GM19395 (cell line): Measurements from ENCODE around the gene HDAC4.

Source experiments
- ATAC-seq: cut with Tn5 transposase; IDR thresholded peaks from one replicate; pipeline ENCODE4 v1.9.1; 2021; ENCODE audit warnings: mild to moderate bottlenecking, moderate library complexity; ENCODE audit not compliant: unreplicated experiment

The HDAC4 gene

DNA sequence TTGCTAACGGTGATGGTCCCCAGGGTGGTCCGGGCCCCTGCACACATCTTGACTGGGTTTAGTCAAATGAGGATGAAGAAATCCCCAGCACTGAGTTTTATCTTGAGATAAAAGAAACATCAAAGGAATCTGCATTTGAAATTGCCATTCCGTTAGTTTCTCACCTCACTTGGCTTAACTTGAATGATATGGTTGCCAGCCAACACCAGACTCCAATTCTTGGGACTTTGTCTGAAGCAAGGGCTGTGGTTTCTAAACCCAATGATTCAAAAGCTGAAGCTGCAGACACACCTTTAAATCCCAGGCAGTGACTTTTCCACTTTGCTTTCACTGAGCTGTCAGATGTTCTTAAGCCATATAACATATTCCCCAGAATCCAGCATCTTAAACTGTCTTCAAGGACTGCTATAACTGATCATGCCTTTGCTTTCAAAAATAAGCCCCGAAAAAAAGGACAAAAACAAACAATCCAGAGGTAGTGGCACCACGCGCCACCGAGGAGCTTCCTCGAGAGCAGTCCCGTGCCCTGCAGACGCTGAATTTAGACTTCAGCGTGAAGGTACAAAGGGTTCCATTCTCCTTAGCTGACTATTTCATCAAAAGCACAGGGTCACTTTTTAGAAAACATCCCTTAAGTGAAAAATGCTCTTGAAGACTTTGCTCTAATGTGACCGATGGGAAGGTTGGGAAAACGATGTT lies 189.3 kb downstream of the HDAC4 start:
- ATAC-seq = no peak

DNA sequence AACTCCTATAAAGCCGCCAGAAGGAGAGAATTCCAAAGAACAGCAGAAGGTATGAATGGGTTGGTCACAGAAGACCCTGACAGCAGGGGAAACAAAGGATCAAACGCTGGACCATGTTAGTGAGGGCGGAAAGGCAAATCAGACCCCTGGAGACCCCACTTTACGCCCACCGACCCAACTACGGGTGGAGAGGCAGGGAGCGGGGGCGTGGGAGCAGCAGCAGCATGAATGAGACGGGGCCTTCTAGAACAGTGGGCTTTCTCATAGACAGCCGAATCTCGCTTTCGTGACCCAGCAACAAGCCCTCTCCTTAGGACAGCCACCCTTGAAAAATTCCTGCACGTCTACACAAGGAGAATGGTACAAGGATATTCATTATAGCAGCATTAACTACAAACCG lies 191.0 kb downstream of the HDAC4 start:
- no peak for ATAC-seq

DNA sequence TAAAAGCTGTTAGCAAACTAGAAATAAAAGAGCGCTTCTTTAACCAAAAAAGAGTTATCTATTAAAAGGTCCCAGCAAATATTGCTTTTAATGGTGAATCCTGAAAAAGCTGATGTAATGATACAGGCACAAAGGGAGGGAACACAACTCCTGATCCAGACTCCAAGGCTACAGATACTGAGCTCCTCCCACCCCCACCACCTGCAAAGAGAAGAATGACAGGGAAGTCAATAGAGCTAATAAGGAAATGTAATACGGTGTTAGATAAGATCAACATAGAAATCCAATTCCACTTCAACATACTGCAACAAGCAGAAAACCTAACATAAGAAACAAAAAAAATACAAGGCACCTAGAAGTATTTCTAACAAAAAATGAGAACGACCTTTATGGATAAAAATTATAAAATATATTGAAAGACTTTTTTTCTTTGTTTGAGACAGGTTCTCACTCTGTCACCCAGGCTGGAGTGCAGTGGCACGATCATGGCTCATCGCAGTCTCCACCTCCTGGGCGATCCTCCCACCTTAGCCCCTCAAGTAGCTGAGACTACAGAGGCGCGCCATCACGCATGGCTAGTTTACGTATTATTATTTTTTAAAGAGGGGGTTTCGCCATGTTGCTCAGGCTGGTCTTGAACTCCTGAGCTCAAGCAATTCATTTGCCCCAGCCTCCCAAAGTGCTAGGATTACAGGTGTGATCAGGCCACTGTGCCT lies 192.2 kb downstream of the HDAC4 start:
- ATAC-seq = no peak

DNA sequence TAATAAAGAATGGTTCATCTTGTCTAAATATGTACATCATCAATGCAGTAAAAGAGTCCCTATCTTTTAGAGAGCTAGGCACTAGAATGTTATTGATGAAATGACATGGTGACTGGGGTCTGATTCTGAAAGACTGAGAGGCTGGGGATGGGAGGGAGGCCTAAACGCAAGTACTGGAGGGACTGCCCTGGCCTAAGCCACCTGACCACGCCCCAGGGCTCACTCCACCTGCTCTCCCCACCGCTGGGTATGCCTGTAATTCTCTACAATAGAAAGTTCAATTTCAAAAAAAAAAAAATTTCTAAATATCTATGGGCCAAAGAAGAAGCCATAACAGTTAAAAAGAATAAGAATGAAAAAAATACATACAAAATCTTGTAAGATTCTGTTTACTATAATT lies 194.0 kb downstream of the HDAC4 start:
- ATAC-seq = no peak

DNA sequence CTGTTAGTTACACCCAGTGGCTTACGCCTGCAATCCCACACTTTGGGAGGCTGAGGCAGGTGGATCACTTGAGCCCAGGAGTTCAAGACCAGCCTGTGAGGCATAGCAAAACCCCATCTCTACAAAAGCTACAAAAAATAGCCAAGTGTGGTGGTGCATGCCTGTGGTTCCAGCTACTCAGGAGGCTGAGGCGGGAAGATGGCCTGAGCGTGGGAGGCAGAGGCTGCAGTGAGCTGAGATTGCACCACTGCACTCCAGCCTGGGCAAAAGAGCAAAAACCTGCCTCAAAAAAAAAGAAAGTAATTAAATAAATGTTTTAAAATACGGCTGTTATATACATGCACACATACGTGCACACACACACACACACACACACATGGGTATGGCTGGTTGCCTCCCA lies 194.8 kb downstream of the HDAC4 start:
- ATAC-seq = no peak

DNA sequence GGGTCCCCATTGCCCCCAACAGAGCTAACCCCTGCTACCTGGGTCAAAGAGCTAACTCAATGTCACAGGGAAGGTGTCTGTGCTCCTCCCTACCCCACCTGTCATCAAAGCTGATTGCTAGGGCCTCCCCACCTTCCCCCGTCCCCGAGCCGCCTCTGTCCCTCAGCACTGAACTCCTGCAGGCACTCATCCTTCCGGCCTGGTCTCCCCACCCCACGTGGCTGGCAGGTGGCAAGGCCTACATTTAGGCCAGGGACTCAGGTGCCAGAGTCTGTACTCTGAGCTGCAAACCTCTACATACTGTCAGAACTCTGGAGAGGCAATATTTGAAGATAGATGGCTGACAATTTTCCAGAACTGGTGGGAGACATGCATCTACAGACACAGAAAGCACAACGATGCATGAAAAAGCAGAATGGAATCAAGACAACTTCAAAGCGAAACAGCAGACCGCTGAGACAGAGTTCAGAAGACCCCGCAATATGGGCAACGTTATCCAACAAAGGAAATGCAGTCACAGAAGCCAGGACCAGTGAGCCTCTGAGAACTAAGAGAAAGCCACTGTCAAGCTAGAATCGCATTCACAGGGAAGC lies 195.8 kb downstream of the HDAC4 start:
- ATAC-seq = no peak

DNA sequence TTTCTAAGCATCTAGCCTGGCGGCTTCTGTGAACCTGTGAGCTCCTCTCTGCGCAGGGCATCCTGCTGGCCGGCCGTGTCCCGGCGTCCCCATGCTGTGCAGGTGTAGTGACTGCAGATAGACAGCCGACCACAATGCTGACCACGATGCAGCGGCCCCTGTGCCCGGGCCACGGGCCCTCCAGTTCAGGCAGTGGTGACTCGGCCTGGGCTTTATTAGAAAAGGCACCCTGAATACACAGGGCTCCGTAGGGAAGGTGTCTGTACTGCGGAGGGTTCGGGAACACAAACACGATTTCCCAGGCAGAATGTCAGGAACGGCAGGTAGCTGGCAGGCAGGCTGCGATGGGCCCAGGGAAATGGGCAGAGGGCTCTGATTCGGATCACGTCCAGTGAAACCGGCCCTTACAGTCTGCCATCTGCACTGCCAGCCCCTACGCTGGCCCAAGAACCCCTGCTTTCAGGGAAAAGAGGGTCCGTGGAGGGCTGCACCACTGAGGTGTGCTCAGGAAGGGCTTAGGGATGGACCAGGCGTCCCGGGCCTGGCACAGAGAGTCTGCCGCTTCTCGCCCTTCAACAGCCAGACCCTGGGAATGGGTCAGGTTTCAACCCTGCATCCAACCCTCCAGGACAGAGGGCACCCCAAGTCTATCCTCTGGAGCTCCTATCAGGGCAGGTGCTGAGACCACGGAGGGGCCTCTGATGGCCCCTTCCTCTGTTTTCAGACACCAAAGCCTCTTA lies 196.5 kb downstream of the HDAC4 start:
- no peak for ATAC-seq

DNA sequence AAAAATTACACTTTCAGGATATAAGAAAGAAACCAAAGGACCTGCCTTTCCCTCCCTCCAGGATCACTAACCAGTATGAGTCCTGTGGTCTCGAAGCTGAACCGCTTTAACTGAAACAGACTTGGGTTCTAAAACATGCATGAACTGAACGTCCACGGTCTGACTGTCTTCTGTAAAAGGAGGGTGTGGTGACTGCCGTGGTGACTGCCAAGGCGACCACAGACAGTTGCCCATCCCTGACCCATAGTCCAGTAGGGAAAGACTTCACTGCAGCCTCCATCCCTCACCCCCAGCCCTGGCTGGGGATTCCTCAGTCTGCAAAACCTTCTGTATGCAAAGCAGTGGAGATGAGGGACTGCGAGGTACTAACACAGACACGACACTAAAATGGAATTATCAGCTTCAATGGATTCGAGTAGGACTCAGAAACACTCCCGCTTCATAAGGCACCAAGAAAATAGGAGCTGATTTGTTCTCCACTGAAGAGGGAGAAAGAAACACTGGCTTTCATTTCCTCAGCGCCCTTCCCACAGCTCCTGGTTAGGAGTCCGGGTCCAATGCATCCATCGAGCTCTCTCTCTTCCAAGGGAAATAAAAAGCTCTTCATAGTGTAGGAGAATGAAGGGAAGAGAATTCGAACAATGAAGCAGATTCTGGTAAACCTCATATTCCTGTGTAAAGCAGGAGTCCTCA lies 197.2 kb downstream of the HDAC4 start:
- no peak for ATAC-seq

DNA sequence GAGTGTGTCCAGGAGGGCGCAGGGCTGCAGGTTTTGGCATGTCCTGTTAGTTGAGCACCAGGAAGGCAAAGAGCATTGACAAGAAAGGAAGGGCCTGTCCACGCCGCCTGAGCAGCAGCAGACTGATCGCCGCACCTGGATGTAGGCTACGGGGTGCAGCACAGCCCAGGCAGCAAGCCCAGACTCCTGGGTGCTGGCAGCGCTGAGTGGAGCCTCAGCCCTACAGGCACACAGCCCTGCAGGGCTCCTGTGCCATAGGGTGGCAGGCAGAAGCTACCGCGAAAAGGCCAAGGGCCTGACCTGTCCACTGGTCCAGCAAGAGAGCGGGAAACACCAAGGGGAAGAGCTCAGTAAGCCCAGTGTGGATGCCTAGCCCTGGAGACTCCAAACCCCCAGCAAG lies 198.0 kb downstream of the HDAC4 start:
- no peak for ATAC-seq

DNA sequence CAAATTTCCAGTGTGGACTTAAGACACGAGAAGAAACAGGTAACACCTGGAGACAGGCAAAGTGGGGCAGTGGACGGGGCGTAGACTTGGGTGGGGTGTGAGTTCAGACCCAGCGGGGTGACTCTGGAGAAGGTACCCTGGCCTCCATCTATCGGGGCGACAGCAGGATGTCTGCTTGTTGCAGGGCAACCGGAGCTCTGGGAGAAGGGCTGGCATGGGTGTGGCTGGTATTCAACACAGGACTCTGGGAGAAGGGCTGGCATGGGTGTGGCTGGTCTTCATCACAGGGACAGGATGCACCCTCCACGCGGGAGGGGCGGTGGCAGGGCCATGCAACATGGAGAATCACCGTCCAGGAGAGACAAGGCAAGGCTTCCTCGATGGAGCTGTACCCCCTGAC lies 198.5 kb downstream of the HDAC4 start:
- no peak for ATAC-seq

DNA sequence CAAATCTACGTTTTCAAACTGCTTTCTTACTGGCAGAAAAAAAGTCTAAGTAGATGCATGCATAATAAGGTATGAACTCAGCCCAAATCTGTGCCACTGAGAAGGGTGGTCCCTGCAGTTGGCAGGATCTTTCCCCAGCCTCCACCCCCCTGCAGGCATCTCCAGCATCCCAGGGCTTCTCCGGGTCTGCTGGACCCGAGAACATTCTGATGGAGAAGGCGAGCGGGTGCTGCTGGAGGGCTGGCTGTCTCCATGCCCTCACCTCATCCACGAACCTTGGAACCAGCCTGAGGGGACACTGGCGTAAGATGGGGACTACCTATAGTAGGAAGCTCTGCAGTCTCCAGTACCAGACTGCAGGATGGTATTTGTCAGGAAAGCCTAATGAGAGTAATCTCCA lies 198.9 kb downstream of the HDAC4 start:
- ATAC-seq = no peak

DNA sequence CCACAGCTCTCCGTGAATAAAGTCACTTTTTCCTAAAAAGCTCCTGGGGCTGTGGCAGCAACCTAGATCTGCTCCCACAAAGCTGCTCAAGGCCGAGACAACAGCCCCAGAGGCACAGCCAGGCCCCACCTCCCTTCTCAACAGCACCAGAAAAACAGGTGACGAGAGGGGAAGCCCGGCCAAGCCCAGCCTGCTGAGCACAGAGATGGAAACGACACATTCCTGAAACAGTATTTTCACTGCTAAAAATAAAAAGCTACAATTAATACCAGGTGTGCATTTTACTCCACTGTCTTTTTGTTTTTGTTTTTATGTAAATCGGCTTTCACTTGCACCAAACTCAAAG lies 199.3 kb downstream of the HDAC4 start:
- ATAC-seq = no peak

DNA sequence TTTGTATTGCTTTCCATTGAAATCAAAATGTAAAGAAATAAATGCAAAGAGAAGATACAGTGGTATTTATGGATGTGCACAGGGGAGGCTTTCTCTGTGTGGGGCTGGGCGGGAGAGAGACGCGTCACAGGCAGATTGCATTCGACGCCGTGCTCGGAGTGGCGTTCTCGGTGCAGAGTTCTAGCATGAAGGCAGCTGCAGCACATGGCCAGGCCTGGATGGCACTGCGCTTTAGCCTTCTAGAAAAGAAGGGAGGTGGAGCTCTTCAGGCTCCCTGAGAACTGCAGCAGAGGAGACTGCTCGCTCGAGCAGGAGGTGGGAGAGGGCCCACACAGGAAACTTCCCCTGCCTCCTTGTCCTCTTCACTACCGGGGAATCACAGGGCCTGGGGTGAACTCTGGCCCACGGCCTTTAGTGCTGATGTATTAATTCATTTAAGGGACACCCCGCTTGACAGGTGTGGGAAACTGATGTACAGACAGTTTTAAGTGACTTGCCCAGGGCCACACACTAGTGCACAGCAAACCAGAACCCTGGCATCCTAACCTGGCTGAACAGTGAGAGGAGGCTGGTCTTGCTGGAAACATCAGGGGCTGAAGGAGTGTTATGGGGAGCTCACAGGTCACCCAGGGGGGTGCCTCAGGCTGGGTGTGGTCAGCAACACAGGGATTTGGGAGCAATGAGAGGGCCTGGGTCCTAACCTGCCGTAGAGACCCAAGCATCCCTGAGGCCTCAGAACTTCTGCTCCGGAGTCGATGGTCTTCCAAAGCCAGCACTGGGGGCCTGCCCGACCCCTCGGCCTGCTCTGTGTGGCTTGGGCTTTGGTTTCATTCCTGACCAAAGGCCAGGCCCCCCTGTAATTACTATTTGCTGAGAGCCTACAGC lies 199.9 kb downstream of the HDAC4 start:
- ATAC-seq = no peak

DNA sequence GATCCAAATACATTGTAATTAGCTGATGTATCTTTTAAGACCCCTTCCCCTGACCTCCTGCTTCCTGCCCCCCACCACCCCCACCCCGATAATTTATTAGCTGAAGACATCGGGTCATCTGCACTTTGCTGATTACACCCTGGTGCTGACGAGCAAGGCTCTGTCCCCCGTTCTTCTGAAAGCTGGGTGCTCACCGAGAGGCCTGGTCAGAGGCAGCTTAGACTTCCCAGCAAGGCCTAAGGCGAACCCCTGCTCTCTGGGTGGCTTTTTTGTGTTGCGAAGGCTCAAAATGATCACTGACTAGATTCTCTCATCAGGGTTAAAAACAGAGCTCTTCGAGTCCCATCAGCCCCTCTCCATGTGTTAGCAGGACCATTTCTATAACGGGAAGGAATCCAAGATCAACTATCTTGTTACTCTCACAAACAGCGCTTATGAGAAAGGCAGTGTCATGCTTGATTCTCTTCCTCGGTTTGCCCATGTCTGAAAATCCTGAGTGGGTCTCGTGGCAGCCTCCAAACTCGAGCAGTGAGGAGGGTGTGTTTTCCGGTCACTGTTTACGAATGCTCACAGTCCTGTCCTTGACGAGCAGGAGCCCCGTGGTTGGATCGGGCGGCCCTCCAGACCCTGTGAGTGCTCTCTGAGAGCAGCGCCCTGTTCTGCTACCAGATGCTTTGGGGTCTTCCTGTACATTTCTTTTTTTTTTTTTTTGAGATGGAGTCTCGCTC lies 201.6 kb downstream of the HDAC4 start:
- no peak for ATAC-seq

DNA sequence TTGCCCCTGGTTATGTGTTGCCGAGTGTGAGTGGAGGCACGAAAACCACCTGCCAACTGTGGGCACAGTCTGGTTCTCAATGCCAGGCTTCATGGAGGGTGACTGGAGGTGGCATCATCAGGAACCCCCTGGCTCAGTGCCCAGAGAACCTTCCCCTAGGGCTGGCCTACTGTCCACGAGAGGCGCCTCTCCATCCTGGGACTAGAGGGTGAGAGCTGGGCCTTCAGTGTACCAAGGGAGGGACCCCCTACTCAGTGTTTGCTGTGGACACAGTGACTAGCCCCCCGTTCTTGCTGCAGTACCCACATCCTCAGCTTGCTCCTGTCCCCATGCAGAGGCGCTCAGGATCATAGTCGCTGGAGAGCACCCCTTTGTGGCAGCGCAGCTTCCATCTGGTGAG lies 202.6 kb downstream of the HDAC4 start:
- ATAC-seq = no peak

DNA sequence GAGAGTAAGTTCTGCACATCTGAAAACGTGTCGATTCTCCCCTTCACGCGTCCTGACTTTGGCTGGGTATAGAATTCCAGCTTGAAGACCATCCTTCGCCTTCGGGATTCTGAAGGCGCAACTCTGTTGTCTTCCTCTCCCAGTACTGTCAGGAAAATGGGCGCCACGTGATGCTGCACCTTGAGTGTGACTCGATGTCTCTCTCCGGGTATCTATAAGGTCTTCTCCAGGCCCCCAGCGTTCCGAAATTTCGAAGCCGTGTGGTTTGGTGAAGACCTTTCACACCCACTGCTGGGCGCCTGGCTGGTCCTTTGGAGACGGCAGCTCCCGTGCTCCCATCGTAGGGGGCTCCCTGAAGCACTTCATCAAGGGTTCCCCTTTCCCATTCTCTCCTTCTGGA lies 203.7 kb downstream of the HDAC4 start:
- ATAC-seq = no peak

DNA sequence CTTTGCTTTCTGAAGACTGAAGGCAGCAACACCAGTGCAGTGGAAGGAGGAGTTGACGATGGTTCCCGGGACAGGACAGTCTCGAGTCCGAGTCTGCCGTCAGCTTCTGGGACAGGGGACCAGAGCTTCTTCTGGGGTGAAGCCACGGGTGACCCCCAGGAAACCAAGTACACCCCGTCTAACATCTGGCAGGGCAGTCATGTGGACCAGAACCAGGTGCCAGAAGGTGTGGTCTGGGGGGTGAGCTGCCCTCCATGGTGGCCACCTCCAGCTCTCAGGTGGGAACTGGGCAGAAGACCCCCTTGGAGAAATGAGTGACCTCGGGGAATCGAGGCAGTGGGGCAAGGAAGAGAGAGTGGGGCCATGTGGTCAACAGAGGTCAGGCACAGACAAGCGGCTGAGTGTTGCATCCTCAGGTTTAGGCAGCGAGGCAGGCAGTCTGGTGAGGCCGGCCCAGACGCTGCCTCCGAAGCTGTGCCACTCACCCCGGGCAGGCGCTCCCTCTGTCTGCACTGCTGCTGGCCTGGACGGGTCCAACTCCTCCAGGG lies 204.3 kb downstream of the HDAC4 start:
- ATAC-seq = no peak

DNA sequence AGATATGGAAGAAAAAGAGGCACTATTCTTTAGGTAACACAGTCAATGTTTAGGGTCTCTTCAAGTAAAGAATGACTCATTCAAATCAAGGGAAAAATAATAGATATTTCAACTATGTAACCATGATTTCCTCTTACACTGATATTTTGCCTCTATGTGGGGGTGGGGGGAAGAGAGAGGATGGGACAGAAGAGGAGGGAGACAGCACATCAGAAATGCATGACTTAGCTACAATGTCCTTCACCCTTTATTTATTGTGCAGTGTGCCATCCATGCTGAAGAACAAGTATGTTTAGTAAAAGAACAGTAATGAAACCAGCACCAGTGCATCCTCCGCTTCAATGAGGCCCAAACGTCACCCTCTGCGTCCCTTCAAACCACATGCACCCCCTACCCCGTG lies 204.8 kb downstream of the HDAC4 start:
- no peak for ATAC-seq

DNA sequence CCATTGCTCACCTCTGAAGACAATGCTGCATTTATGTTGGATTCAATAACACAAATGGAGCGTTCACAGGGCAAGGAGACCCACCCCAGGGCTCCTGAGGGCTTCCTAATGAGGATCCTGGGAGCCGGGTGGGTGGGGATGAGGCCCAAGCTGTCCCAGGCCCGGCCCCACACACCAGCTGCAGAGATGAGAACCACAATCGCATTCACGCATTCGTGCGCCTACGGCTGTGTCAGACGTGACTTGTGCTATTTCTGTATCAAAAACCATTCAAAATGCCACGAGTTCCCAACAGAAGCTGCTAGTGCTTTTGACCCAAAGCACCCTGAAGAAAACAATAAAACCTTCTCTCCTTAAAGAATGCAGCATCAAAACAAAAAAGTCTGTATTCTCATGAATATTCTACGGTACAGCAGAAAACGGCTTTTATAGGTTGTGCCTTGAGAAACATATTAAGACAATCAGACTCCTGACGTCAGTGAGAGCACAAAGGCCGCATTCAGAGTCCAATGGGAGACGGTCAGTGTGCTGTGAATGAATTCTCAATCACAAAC lies 205.4 kb downstream of the HDAC4 start:
- no peak for ATAC-seq
